DMS114 treated with DMSO at 0.1 percent for 48 hours (cell line): ENCODE data around the gene AIG1.
"Not testable (repeated sequence)": the region's sequence is repeated elsewhere in the genome, so short reads cannot be mapped to it uniquely, and the experiment has no call there.

Experiments
- DNase-seq: peaks from one replicate; lab custom pipeline; 2025; ENCODE audit not compliant: unreplicated experiment; lab: John Stamatoyannopoulos, UW

Gene AIG1, protein sequence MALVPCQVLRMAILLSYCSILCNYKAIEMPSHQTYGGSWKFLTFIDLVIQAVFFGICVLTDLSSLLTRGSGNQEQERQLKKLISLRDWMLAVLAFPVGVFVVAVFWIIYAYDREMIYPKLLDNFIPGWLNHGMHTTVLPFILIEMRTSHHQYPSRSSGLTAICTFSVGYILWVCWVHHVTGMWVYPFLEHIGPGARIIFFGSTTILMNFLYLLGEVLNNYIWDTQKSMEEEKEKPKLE

DNA sequence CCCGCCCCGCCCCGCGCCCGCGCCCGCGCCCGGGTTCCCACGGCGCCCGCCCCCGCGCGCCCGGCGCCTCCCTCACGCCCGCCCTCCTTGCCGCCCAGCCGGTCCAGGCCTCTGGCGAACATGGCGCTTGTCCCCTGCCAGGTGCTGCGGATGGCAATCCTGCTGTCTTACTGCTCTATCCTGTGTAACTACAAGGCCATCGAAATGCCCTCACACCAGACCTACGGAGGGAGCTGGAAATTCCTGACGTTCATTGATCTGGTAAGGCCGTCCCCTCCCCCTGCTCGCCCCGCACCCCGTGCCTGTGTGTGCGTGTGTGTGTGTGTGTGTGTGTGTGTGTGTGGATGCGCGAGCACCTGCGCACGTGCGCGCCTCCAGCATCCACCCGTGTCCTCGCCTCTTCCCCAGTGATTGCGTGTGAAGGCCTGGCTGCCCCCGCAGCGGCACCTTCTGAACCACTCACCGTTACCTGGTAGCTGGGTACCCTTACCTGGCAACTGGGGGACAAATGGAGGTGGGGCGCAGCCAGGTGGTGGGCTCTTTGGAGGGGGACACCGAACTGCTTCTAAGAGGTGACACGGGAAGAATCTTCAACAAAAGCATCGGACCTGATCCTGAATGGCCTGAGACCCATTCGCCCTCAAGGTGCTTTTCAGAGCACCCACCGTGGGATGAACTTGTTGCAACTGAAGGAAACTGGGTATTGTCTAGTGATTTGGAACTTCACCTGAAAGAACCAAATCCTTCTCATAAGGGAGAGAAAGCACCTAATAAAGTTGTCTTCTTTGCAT is at the start of gene AIG1:
TSS of gene AIG1 (plus strand) at position 84 of the 791 bp plus-strand sequence. CDS start at position 121, 37 bp downstream.
- no peak for DNase-seq

DNA sequence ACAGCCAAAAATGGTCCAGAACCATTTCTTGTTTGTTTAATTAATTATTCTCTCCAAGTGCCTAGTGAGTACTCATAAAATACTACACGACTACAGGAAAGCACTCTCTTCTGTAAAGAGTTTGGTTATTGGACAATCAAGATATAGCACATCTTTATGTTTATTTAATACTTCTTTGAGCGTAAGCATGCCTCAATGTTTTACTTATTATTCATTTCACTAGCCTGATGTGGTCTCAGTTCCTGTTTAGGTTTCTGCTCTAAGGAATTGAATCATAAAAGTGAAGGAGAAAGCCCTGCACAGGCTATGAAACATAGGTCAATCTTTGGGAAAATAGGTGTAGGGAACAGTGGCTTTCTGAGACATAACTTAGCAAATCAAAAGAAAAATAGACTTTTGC is 45.9 kb upstream of the AIG1 start:
- DNase-seq: no peak

DNA sequence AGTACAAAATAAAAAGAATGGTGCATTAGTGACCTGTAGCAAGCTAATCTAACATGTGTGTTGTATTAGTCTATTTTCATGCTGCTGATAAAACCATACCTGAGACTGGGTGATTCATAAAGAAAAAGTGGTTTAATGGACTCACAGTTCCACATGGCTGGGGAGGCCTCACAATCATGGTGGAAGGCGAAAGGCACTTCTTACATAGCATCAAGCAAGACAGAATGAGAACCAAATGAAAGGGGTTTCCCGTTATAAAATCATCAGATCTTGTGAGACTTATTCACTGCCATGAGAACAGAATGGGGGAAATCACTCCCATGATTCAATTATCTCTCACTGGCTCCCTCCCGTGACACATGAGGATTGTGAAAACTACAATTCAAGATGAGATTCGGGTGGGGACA is 45.4 kb upstream of the AIG1 start:
- DNase-seq: no peak

DNA sequence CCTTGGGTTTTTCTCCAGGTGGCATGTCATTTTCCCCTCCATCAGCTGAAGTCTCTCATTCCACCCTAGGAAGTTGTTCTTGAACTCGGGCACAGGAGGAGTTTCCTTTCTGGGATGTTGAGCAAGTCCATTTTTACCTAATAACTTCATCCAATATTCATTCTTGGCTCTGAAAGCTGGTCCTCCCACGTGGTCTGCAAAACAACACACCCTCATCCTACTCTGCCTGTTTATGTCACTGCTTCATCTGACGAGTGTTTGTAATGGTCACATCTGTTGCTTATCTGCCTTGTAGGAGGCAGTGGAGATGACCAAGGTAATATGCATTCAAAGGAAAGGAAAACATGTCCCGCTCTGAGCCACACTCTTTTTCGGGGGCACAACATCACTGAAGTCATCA is 41.7 kb upstream of the AIG1 start:
- no peak for DNase-seq

DNA sequence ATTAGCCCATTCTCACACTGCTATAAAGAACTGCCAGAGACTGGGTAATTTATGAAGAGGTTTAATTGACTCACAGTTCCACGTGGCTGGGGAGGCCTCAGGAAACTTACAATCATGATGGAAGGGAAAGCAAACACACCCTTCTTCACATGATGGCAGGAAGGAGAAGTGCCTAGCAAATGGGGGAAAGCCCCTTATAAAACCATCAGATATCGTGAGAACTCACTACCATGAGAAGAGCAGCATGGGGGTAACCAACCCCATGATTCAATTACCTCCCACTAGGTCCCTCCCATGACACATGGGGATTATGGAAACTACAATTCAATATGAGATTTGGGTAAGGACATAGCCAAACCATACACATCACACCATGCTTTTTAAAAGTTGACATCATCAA is 39.8 kb upstream of the AIG1 start:
- not testable (repeated sequence) for DNase-seq

DNA sequence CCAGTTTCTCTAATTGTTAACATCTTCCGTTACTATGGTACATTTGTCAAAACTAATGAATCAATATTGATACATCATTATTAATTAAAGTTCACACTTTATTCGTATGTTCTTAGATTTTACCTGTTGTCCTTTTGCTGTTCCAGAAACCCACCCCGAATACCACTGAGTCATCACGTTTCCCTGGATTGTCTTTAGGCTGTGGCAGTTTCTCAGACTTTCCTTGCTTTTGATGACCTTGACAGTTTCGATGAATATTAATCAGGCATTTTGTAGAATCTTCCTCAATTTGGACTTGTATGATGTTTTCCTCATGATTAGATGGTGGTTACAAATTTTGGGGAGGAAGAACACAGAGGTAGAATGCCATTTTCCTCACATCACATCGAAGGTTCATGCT is 39.1 kb upstream of the AIG1 start:
- DNase-seq: no peak

DNA sequence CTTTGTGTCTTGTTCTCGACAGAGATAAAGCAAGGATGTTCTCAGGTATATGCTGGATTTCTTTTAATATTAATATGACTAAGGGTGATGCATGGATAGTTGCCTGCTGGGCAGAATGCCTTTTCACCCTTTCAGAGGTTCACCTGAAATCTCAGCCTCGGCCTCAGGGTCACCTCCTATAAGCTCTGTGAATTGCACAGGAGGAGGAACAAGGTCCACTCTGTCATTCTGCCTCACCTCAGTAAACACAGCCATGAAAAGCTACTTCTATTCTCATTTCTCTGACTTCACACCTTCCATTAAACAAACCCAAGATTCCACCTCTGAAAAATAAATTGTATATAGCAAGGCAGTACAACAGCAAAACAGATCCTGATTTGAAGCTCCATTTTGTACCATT is 38.1 kb upstream of the AIG1 start:
- DNase-seq: no peak

DNA sequence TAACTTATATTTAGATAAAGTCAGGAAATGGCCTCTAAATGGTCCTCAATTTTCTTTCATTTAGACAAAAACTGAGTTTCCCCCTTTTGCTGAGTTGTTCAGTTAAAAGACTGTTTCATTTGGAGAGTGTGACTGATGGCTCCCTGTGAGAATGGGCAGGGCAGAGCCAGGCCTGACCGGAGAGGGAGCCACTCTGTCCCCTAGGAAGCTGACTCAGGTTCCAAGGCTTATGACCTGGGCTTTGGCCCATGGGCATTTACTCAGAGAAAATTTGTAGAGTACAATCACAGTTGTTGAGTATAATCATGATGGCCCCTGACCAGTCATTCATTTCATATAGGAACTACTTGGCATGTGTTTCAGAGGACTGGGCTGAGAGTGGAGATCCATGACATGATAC is 37.0 kb upstream of the AIG1 start:
- DNase-seq: no peak

DNA sequence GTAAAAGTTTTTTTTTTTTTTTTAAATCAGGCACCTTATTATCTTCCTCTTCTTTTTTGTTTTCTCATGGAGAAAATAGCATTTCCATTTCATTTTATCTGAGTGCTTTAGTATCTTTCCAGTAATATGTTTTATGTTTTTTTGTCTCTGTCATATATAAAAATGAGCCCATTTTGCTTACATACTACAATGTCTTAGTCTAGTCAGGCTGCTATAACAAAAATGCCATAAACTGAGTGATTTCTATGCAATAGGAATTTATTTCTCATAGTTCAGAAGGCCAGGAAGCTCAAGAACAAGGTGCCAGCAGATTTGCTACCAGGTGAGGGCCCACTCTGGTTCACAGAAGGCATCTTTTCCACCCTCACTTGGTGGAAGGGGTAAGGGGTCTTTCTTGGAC is 35.7 kb upstream of the AIG1 start:
- DNase-seq: no peak

DNA sequence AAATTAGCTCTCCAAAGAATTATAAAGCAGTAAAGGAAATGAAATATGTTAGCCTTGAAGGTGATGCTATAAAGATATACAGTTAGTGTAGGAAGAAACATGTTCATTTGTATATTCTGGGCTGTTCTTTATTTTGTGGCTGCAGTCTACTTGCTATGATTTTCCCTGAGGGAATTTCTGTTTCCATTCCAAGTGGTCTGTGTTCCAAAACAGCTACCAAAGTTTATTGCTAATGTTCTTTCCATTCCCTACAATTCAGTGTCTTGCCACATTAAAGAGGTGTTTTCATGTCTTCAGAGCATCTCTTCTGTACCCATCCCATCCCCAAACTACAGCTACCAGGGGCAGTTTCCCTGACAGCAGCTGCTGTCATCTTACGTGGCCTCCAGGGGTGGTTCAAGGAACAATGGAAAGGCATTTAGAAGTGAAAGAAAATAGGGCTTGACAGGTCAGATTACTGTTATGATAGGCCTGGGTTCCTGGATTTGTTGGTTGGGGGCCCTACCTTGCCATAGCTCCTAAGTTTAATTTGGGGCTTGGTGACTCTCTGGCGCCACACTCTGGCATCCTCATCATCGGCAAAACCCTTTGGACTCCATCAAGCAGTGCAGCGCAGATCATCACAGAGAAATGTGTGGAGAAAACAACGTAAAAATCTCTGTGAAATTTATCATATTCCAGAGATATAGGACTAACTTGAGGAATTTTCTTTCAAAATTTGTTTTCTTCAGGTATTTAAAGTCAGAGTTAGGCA is 33.8 kb upstream of the AIG1 start:
- DNase-seq: no peak

DNA sequence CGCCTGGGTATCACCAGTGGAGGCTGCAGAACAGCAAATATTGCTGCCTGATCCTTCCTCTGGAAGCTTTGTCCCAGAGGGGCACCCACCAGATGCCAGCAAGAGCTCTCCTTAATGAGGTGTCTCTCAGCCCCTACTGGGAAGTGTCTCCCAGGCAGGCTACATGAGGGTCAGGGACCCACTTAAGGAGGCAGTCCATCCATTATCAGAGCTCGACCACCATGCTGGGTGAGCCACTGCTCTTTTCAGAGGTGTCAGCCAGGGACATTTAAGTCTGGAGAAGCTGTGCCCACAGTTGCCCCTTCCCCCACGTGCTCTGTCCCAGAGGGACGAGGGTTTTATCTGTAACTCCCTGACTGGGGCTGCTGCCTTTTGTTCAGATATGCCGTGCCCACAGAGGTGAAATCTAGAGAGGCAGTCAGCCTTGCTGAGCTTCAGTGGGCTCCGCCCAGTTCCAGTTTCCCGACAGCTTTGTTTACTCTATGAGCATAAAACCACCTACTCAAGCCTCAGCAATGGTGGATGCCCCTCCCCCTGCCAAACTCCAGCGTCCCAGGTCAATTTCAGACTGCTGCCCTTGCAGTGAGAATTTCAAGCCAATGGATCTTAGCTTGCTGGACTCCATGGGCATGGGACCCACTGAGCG is 25.9 kb upstream of the AIG1 start:
- no peak for DNase-seq

DNA sequence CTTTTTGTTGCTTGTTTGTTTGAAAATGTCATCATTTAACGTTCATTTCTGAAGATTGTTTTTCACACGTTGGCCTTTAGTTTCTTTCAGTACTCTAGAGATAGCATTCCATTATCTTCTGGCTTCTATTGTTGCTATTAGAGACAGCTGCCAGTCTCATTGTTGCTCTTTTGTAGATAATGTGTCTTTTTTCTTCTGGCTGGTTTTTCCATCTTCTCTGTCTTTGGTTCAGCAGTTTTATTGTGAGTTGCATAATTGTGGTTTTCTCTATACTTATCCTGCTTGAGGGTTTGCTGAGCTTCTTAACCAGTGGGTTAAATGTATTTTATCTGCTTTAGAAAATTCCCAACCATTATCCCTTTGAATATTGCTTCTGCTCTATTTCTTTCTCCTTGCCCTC is 23.2 kb upstream of the AIG1 start:
- no peak for DNase-seq

DNA sequence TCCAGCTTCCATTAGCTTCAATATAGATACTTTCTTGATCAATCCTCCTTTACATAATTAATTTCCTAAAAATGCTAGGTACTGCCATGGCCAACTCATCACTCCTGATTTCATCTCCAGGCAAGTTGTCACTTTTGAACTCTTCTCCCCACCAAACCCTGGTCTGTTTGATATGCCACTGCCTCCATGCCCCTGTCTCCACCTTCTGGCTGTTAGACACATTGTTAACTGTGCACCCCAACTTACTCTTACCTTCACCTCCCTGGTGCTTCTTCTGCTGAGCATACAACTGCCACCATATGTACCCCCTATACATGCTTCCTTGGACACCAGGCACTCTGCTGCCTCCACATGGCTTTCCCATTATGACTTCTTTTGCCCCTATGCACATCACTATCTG is 21.9 kb upstream of the AIG1 start:
- DNase-seq: no peak

DNA sequence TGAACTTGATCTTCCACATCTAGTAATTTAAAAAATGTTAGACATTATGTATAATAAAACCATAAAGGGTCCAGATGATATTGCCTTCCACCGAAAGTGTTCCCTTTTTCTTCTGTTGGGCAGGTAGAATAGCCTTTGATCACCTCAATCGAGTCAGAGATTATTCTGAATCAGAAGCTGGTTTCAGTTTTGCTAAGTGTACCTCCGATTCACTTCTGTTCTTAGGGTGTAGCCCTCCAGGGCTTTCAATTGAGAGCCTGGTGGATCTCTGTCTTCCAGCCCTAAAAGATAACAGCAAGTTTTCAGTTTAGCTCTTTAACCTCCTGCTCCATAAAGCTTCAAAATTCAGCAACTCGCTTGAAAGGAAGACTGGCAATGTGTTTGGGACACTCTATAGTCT is 21.1 kb upstream of the AIG1 start:
- DNase-seq: no peak

DNA sequence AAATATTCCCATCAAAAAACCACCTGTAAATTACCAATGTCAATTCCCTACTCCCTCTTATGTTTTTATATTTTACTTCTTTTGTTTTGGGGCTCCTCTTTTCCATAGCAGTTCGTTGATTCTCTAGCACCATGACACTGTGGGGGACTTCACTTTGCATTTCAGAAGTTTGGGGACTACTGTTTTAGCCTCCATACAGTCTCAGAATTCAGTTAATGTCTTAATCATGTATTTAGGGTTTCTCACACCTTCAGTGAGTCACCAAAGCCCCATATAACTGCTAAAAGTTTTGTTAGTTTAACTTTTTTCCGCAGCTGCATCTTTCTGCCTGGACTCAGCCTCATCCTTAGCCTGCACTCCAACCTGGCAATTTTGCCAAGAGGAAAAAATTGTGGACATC is 20.7 kb upstream of the AIG1 start:
- no peak for DNase-seq

DNA sequence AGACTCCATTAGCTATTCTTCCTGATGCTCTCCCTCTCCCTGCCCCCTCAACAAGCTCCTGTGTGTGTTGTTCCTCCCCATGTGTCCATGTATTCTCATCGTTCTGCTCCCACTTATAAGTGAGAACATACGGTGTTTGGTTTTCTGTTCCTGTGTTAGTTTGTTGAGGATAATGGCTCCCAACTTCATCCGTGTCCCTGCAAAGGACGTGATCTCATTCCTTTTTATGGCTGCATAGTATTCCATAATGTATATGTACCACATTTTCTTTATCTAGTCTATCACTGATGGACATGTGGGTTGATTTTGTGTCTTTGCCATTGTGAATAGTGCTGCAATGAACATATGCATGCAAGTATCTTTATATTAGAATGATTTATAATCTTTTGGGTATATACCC is 16.3 kb upstream of the AIG1 start:
- not testable (repeated sequence) for DNase-seq

DNA sequence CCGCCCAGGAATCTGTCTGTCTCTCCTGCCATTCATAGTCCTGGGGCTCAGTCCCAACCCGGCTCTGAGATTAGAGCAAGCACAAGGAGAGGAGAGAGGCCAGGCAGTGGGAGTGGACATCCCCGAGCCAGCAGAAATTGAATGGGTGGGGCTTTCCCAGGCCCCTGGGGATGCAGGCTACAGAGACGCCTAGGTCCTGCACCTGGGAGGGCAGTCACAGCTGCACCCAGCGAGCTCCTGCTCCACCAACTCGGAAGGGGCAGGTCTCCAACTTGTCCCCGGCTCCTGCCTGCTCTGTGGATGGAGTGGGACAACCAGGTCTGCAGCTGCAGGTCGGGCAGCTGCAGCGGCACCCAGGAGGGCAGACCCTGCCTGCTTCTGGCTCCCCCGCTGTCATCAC is 11.1 kb upstream of the AIG1 start:
- DNase-seq: no peak

DNA sequence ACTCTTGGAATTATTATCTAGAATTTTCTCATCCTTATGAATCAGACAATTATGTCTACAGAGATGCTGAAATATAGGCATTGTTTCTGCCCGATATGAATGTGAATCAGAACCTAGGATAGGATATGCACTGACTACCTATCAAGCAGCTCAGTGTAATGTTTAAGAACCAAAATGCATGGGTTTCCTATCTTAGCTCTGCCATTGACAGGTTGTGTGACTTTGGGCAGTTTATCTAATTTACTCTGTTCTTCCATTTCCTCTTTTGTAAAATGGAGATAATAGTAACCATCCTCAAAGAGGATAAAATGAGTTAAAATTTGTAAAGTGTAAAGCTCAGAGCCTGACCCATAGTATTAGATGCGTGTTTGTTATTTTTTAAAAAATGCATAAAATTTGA is 10.2 kb upstream of the AIG1 start:
- no peak for DNase-seq

DNA sequence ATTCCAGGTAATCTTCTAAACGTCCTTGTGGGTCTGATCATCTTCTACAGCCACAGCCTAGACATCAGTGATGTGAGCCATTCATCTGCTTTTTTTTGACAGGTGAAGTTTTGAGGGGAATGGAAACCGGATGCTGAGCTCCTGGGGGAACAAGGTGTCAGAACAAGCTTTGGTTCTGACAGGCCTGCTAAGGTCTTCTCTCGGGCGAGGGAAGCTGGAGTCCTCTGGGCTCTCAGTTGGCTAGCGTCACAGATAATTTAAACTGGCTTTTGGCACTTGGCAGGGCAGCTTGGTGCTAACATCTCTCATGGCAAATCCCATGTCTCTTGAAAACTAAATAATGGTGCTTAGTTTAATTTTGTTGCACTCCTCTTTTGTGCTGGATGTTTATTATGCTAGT is 8.4 kb upstream of the AIG1 start:
- no peak for DNase-seq

DNA sequence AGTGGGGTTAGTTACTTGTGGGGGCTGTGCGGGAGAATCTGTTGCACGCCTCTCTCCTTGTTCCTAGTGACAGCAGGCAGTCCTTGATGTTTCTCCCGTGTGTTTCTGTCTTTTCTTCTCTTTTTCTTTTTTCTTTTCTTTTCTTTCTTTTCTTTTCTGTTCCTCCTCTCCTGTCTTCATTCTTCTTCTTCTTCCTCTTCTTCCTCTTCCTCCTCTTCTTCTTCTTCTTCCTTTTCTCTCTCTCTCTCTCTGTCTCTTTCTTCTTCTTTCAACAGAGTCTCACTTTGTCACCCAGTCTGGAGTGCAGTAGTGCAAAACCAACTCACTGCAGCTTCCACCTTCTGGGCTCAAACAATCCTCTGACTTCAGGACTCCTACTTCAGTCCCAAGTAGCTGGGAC is 6.8 kb upstream of the AIG1 start:
- DNase-seq: no peak

DNA sequence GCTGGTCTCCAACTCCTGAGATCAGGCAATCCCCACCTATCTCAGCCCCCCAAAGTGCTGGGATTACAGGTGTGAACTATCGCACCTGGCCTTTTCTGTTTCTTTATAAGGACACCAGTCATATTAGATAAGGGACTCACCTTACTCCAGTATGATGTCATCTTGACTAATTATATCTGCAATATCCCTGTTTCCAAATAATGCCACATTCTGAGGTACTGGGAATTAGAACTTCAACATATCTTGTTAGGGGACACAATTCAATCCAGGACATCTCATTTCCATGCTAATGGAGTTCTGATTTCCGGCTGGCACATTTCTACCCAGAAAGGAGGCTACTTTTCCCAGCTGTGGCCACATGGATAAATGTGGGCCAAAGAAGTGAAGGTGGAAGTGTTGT is 6.4 kb upstream of the AIG1 start:
- DNase-seq: no peak

DNA sequence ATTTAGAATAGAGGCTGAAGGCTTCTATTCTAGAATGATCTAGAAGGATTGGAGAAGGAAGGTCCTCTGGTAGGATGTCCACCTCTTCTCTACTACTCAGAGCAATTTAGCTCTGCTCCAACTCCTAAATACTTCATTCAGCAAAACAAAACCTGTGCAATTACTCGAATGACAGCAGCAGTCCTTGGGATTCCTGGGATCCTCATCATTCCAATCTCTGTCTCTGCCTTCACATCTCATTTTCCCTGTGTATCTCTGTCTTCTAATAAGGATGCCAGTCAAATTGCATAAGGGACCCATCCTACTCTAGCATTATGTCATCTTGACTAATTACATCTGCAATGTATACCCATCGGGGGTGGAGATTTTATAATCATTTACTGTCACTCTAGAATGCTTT is 5.5 kb upstream of the AIG1 start:
- DNase-seq: no peak
